ENCODE data around the gene FGFR2.

The FGFR2 gene

DNA sequence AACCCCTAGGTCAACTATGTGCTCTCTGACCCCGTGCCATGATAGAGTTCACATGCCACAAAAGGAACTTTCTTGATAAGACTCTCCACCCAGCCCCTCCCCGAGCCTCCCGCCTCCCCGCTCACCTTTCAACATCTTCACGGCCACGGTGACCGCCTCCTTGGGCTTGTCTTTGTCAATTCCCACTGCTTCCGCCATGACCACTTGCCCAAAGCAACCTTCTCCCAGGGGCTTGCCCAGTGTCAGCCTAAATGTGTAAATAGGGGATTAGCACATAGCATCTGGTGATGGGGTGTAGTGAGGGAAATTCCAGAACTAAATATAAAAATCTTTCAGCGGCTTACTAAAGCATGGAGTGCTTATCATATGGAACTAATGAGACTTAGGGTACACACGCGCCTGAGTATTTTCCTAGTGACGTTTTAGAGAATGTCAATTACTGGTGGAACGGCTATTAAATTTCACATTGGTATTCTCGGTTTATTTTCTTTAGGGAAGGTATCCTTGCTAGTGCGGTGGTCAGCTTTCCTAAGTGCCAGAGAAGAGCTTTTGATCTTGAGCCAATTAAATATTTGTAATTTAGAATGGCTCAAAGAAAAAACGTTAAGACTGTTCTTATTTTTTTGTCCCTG, 97.4 kb downstream of the FGFR2 start:
- H3K9me3 ChIP-seq = no peaks in the 10 kb centered on the region
- DNase-seq = no peak
- no peak overlapping the region for H3K4me3 ChIP-seq (ENCODE audit: low read depth, low read length)
- TF ChIP-seq, protein P1, sequence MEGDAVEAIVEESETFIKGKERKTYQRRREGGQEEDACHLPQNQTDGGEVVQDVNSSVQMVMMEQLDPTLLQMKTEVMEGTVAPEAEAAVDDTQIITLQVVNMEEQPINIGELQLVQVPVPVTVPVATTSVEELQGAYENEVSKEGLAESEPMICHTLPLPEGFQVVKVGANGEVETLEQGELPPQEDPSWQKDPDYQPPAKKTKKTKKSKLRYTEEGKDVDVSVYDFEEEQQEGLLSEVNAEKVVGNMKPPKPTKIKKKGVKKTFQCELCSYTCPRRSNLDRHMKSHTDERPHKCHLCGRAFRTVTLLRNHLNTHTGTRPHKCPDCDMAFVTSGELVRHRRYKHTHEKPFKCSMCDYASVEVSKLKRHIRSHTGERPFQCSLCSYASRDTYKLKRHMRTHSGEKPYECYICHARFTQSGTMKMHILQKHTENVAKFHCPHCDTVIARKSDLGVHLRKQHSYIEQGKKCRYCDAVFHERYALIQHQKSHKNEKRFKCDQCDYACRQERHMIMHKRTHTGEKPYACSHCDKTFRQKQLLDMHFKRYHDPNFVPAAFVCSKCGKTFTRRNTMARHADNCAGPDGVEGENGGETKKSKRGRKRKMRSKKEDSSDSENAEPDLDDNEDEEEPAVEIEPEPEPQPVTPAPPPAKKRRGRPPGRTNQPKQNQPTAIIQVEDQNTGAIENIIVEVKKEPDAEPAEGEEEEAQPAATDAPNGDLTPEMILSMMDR (IDR thresholded peaks at IDR 0.05; ENCODE audit: low read depth, low read length) = no peak
- H3K4me1 ChIP-seq = peaks cover 12% of the 10 kb centered on the region; the same call in 1 of the 2 replicates
- no peaks in the 10 kb centered on the region for H3K36me3 ChIP-seq
- H3K27me3 ChIP-seq = no peaks in the 10 kb centered on the region

DNA sequence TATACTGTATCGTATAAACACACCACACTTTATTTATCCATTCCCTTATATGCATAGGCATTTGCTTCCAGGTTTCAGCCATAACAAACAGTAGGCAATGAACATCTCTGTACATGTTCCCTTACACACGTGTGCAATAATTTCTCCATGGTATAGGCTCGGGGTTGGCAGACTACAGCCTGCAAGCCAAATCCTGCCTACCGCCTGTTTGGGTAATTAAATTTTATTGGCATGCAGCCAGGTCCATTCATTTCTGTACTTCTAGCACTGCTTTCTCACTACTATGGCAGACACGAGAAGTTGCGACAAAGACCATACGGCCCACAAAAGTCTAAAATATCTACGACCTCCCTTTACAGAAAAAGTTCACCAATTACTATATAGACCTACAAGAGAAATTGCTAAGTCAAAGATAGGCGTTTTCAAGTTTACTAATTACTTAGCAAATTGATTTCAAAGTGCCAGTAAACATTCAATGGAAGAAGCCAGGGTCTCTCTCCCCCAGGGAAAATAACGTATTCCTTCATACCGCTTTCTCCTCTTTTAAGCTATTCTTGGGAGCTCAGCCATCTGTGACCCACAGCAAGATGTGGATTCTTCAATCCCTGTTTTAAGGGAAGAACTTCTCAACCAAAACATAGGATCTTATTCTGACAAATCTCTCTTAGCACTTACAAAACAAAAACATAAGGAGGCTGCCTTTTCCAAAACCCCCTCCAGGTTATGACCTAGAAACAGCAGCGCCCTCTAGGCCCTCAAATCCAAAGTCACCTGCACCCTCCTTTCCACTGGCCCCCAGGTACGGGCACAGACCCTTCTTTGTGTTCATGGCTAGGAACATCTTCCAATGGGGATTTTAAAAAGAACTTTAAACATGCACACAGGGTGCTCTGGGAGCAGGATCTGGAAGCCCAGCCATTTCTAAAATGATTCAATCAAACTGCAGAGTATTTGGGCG, 100.5 kb downstream of the FGFR2 start:
- Histone ChIP-seq H3K27me3 (no peaks in the 10 kb centered on the region), H3K36me3 (no peaks in the 10 kb centered on the region), H3K4me1 (peaks cover 7% of the 10 kb centered on the region; the same call in 1 of the 2 replicates), H3K4me3 (ENCODE audit: low read depth, low read length) (no peak overlapping the region), H3K9me3 (no peaks in the 10 kb centered on the region)
- TF ChIP-seq, protein P1 (IDR thresholded peaks at IDR 0.05; ENCODE audit: low read depth, low read length) = peak; percentile 19; the same call in 1 of the 2 replicates
- DNase-seq = peak; percentile 35

DNA sequence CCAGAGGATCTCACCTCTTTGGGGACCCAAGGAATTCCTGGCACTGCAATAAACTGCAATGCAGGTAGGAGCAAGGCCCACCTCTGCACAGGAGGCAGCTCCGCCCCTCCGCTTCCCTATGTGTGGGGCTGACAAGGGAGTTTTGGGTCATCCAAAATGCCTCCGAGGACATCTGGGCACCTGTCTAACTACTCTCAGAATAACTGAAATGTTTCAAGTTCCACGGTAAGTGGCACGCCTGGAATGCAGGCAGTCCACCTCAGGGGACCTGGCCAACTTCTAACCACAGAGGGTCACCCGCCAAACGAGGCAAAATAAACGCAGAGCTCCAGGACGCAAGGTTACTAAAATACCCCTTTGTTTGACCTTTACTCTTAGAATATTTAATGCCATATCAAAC, 102.5 kb downstream of the FGFR2 start:
- Histone ChIP-seq H3K4me1 (peaks cover 7% of the 10 kb centered on the region; the same call in 1 of the 2 replicates), H3K36me3 (no peaks in the 10 kb centered on the region), H3K27me3 (no peaks in the 10 kb centered on the region), H3K9me3 (no peaks in the 10 kb centered on the region), H3K4me3 (ENCODE audit: low read depth, low read length) (no peak overlapping the region)
- TF ChIP-seq, protein P1 (IDR thresholded peaks at IDR 0.05; ENCODE audit: low read depth, low read length) = no peak
- no peak for DNase-seq

DNA sequence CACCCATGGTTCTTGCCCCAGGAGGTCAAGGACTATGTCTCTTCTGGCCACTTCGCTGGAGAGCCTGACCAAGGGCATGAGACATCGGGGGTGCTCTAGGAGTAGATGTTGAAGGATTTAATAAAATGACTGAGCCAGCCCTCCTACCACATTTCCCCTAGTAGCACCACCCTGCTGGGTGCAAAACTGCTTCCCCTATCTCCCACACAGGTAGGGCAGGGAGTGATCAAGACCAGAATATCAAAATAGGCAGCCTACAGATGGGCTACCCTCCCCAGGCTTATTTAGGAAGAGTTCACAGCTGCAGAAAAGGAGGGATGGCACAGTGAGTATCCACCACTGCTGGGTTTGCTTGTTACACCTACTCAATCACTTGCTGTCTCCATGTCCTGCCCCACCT, 103.9 kb downstream of the FGFR2 start:
- DNase-seq = no peak
- no peaks in the 10 kb centered on the region for H3K9me3 ChIP-seq
- H3K4me1 ChIP-seq = peaks cover 7% of the 10 kb centered on the region; the same call in 1 of the 2 replicates
- H3K36me3 ChIP-seq = no peaks in the 10 kb centered on the region
- no peaks in the 10 kb centered on the region for H3K27me3 ChIP-seq
- TF ChIP-seq, protein P1 (IDR thresholded peaks at IDR 0.05; ENCODE audit: low read depth, low read length) = no peak
- H3K4me3 ChIP-seq (ENCODE audit: low read depth, low read length) = no peak overlapping the region

DNA sequence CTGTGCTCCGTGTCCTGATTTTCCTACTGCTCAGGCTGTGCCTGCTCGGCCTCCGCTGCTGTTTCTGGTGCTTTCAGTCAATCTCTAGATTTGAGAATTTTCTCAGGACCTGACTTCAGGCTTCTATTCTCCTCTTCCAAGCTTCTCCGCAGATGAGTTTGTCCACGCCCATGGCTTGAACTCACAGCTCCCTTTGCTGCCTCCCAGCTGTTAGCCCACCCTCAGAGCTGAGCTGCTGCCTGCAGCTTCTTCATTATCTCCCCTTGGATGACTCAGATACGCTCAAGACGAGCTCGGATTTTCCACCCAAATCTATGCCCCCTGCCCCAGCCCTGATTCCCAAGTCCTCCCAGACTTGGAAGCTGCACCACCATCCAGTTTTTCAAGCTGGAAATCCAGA, 104.7 kb downstream of the FGFR2 start:
- Histone ChIP-seq H3K4me1 (peaks cover 7% of the 10 kb centered on the region; the same call in 1 of the 2 replicates), H3K36me3 (no peaks in the 10 kb centered on the region), H3K9me3 (no peaks in the 10 kb centered on the region), H3K27me3 (no peaks in the 10 kb centered on the region), H3K4me3 (ENCODE audit: low read depth, low read length) (no peak overlapping the region)
- TF ChIP-seq, protein P1 (IDR thresholded peaks at IDR 0.05; ENCODE audit: low read depth, low read length) = no peak
- DNase-seq = no peak

Data from BE2C (cell line).